Activated CD8-positive, alpha-beta memory T cell treated with anti-CD3 and anti-CD28 coated beads, Interleukin-2, amount 10 ng/mL, durations not matched to agents 7 days and 5 days (primary cell): ENCODE measurements around the gene GRK2. TPM values are rescaled to one million over a fixed set of nuclear protein-coding genes. Genes with fewer than 3 reads are reported as not detected.

Experiments used
- ATAC-seq: fragments of 150-1000 bp; cut with Tn5 transposase; one replicate; pipeline ENCODE4 v1.10.0; 2021; ENCODE audit warnings: moderate library complexity
- CTCF ChIA-PET: fragments of 350-600 bp; sonication (Branson Sonifier 250); formaldehyde crosslinking; loops from one replicate; lab custom pipeline; 2021; ENCODE audit warnings: antibody characterized with exemption; lab: Charles Lee
- DNase-seq: peaks from one replicate; pipeline ENCODE4 v3.0.0-alpha.2; 2020
- H3K27ac Mint-ChIP-seq: one replicate; pipeline ENCODE4 v1.8.0; 2021; ENCODE audit warnings: mild to moderate bottlenecking, mixed read lengths
- H3K27me3 Mint-ChIP-seq: one replicate; pipeline ENCODE4 v1.8.0; 2021; ENCODE audit warnings: mixed read lengths
- H3K36me3 Mint-ChIP-seq: one replicate; pipeline ENCODE4 v1.8.0; 2021; ENCODE audit warnings: mild to moderate bottlenecking, mixed read lengths
- H3K4me1 Mint-ChIP-seq: one replicate; pipeline ENCODE4 v1.8.0; 2021; ENCODE audit warnings: mixed read lengths
- H3K4me3 Mint-ChIP-seq: one replicate; pipeline ENCODE4 v1.8.0; 2021; ENCODE audit warnings: mild to moderate bottlenecking, moderate library complexity, mixed read lengths
- H3K9me3 Mint-ChIP-seq: one replicate; pipeline ENCODE4 v1.8.0; 2022; ENCODE audit warnings: low read depth, mixed read lengths
- total RNA-seq, 2 experiments: library from RNA; stranded (reverse); gene quantifications; one replicate each; pipeline ENCODE4 v1.2.3, GENCODE V29; 2021

GRK2 gene
- total RNA-seq, 2 experiments from 2014 or later = 366 to 402 TPM

DNA sequence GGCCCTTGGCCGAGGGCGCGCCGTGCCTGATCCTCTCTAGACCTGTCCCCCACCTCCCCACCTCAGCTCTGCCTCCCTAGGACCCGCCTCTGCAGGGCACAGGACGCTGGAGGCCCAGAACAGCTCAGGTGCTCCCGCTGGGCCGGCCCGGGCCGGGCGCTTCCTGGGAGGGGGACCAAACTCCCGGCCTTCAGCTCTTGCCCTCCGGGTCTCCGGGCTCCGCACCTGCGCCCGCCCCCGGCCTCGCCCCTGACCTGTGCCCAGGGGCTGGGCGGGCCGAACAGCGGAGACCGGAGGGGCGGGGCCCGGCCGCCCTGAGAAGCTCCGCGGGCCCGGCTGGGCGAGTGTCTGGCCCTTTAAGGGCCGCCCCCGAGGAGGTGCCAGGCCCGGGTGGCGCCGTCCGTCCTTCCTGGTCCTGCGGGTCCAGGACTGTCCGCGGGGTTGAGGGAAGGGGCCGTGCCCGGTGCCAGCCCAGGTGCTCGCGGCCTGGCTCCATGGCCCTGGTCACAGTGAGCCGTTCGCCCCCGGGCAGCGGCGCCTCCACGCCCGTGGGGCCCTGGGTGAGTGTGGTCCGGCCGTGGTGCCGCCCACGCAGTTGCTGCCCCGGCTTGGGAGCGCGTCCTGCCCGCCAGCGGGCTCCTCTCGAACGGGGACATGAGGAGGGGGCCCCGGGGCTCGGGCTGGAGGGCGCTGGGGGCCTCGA, 37.0 kb downstream of the GRK2 start, which contains the start of gene SSH3:
TSS of gene SSH3 (plus strand) at position 399 of the 703 bp plus-strand sequence. CDS start at position 495, 96 bp downstream.
- CTCF ChIA-PET = interaction anchor here (0.7 to 4.4 kb wide), 9 partner anchors 10 to 43 kb away, joined by 3 to 29 read pairs (median 9); partner anchors contain the start of gene ANKRD13D
- peak within 1 kb of the TSS; percentile 24 for H3K27ac Mint-ChIP-seq

DNA sequence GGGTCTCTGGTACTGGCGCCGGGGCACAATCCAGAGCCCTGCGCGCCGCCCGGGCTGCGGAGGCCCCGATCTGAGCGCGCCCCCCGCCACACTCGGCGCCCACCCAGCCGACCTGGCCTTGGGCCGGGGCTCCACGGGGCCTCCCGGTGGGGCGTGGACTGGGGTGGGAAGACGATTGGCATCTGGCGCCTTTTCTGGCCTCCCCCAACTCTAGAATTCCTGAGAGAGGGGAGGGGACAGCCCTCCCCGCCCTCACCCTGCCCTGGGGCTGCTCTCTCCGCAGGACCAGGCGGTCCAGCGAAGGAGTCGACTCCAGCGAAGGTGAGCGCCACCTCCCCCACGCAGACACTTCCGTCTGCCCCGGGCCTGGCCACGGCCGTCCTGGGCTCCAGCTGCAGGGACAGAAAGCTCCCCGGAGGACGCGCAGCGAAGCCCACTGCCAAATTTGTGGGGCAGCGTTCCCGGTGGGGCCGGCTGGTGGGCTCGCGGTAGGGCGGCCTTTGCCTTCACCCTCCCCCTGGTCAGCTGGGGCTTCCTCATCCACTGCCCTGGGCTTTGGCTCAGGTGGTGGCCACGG, 37.6 kb downstream of the GRK2 start:
- peak; percentile 34 for ATAC-seq
- H3K27me3 Mint-ChIP-seq = no peaks in the 10 kb centered on the region
- H3K27ac Mint-ChIP-seq = no peak overlapping the region
- no peak for DNase-seq
- peaks cover 10% of the 10 kb centered on the region for H3K36me3 Mint-ChIP-seq
- peak overlapping the region; percentile 69 for H3K4me3 Mint-ChIP-seq
- H3K9me3 Mint-ChIP-seq = no peaks in the 10 kb centered on the region
- H3K4me1 Mint-ChIP-seq = peaks cover 11% of the 10 kb centered on the region
- CTCF ChIA-PET = interaction anchor here (1.0 to 4.4 kb wide), 8 partner anchors 10 to 50 kb away, joined by 3 to 29 read pairs (median 10); partner anchors contain the start of gene ANKRD13D

More for the DNA sequence above, 37.0 kb downstream of the GRK2 start, which contains the start of gene SSH3:
- peak within 1 kb of the TSS; percentile 69 for H3K4me3 Mint-ChIP-seq
- ATAC-seq (peak; percentile 92), DNase-seq (peak; percentile 67)
- H3K36me3 Mint-ChIP-seq = peaks cover 15% of the 10 kb centered on the region
- H3K27me3 Mint-ChIP-seq = no peaks in the 10 kb centered on the region
- H3K9me3 Mint-ChIP-seq = no peaks in the 10 kb centered on the region
- peaks cover 12% of the 10 kb centered on the region for H3K4me1 Mint-ChIP-seq

DNA sequence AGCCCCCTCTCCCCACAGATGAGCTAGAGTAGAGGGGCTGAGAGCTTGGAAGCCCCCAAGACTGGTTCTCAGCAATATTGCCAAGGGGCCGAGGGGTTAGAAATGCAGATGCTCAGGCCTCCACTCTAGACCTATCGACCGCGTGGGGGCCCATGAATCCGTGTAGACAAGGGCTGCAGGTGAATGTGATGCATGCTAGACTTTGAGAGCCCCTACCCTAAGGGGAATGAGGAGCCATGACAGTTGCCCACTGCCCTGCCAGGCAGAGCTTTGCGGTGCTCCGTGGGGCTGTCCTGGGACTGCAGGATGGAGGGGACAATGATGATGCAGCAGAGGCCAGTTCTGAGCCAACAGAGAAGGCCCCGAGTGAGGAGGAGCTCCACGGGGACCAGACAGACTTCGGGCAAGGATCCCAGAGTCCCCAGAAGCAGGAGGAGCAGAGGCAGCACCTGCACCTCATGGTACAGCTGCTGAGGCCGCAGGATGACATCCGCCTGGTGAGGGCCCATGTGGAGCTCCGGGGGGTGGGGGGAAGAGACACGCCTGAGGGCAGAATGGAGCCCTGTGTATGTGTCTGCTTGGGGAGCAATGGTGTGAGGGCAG, 38.3 kb downstream of the GRK2 start:
- Mint-ChIP-seq H3K36me3 (peaks cover 8% of the 10 kb centered on the region), H3K4me1 (peaks cover 11% of the 10 kb centered on the region), H3K9me3 (no peaks in the 10 kb centered on the region), H3K27me3 (no peaks in the 10 kb centered on the region), H3K27ac (no peak overlapping the region), H3K4me3 (peak overlapping the region; percentile 69)
- CTCF ChIA-PET = interaction anchor here (0.8 to 4.4 kb wide), 4 partner anchors 11 to 78 kb away, joined by 3 to 29 read pairs (median 4); no protein-coding TSS in a partner anchor
- no peak for DNase-seq
- ATAC-seq = no peak

DNA sequence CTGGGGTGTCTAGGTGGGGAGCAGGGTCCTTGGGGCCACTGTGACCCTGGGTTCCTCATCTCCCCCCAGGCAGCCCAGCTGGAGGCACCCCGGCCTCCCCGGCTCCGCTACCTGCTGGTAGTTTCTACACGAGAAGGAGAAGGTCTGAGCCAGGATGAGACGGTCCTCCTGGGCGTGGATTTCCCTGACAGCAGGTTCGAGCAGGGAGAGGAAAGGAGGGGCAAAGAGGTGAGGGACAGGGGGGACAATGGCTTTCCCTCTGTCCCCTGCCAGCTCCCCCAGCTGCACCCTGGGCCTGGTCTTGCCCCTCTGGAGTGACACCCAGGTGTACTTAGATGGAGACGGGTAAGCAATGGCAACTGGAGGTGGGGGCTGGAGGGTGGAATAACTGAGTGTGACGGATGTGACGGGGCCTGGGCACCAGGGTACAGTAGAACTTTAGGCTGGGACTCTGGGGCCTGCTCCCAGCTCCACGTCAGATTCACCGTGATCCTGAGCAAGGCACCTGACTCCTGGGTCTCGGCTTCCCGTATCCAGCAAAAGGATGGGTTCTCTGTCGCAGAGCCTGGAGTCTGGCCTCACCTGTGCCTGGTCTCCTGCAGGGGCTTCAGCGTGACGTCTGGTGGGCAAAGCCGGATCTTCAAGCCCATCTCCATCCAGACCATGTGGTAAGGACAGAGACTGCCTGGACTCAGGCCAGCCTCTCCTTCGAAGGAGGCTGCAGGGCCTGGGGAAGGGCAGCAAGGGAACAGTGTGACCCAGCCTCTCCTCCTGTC, 40.7 kb downstream of the GRK2 start:
- H3K27ac Mint-ChIP-seq = no peak overlapping the region

DNA sequence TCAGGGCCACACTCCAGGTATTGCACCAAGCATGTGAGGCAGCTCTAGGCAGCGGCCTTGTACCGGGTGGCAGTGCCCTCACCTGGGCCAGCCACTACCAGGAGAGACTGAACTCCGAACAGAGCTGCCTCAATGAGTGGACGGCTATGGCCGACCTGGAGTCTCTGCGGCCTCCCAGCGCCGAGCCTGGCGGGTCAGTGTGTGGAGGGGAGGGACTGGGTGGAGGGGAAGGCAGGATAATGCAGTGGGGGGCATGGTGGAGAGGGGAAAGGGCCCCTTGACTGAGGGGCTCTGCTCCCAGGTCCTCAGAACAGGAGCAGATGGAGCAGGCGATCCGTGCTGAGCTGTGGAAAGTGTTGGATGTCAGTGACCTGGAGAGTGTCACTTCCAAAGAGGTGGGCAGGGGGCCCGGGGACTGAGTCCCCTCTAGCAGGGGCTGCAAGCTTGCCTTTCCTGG, 41.3 kb downstream of the GRK2 start:
- H3K4me1 Mint-ChIP-seq = peaks cover 14% of the 10 kb centered on the region
- no peaks in the 10 kb centered on the region for H3K36me3 Mint-ChIP-seq
- peak; percentile 39 for DNase-seq
- H3K27ac Mint-ChIP-seq = no peak overlapping the region
- CTCF ChIA-PET = interaction anchor here (1.0 to 1.3 kb wide), 2 partner anchors 10 to 45 kb away, joined by 3 to 5 read pairs; no protein-coding TSS in a partner anchor
- H3K27me3 Mint-ChIP-seq = no peaks in the 10 kb centered on the region
- H3K9me3 Mint-ChIP-seq = no peaks in the 10 kb centered on the region
- no peak for ATAC-seq
- H3K4me3 Mint-ChIP-seq = no peak overlapping the region

More for the DNA sequence above, 40.7 kb downstream of the GRK2 start:
- no peak overlapping the region for H3K4me3 Mint-ChIP-seq
- no peak for ATAC-seq
- peaks cover 14% of the 10 kb centered on the region for H3K4me1 Mint-ChIP-seq
- H3K27me3 Mint-ChIP-seq = no peaks in the 10 kb centered on the region
- peak; percentile 33 for DNase-seq
- CTCF ChIA-PET = interaction anchor here (1.0 to 1.3 kb wide), 2 partner anchors 10 kb away, joined by 5 read pairs; no protein-coding TSS in a partner anchor
- H3K36me3 Mint-ChIP-seq = no peaks in the 10 kb centered on the region
- no peaks in the 10 kb centered on the region for H3K9me3 Mint-ChIP-seq

DNA sequence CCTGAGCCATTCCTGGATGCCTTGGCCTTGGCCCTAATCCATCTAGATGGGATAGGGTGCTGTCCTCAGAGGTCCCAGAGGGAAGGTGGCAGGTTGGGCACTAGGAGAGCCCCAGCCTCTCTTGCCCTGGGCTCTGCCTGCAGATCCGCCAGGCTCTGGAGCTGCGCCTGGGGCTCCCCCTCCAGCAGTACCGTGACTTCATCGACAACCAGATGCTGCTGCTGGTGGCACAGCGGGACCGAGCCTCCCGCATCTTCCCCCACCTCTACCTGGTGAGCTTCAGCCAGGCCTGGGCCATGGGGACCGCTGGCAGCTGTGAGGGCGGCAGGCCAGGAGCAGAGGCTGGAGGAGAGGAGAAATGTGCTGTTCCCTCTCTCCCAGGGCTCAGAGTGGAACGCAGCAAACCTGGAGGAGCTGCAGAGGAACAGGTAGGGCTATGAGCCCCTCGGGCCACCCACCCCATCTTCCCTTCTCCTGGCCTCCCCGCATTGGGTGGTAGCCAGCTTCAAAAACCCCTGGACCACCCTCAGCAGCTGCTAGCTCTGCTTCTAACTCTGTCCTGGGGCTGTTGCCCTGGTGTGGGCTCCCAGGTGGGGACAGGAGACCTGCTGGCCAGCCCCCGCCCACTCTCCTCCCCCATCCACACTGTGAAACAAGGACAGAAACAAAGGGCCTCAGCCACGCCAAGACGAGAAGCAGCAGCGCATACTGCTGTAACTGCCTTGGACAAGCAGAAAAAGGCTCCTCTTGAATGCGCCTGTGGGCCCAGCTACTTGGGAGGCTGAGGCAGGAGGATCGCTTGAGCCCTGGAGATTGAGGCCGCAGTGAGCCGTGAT, 42.0 kb downstream of the GRK2 start:
- CTCF ChIA-PET = interaction anchor here (1.0 to 1.3 kb wide), 3 partner anchors 9 to 46 kb away, joined by 3 to 5 read pairs (median 4); no protein-coding TSS in a partner anchor
- Mint-ChIP-seq H3K4me3 (no peak overlapping the region), H3K27me3 (no peaks in the 10 kb centered on the region), H3K36me3 (no peaks in the 10 kb centered on the region), H3K4me1 (peaks cover 19% of the 10 kb centered on the region), H3K9me3 (no peaks in the 10 kb centered on the region), H3K27ac (no peak overlapping the region)
- DNase-seq (no peak), ATAC-seq (no peak)

DNA sequence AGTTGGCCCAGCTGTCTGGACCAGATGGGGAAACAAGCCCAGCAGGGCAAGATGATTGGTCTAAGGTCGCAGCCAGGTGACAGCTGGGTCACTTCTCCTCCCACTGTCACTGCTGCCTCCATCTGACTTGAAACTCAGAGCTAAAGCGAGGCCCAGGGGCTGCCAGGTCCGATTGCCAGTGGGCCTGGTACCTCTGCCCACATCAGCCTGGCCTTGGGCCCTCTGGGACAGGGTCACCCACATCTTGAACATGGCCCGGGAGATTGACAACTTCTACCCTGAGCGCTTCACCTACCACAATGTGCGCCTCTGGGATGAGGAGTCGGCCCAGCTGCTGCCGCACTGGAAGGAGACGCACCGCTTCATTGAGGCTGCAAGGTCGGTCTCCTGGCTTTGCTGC, 42.9 kb downstream of the GRK2 start:
- Mint-ChIP-seq H3K36me3 (no peaks in the 10 kb centered on the region), H3K27me3 (no peaks in the 10 kb centered on the region), H3K4me3 (no peak overlapping the region), H3K4me1 (peaks cover 23% of the 10 kb centered on the region), H3K9me3 (no peaks in the 10 kb centered on the region), H3K27ac (no peak overlapping the region)
- CTCF ChIA-PET = interaction anchor here (1.2 kb wide), 1 partner anchor 8 kb away, joined by 4 read pairs; no protein-coding TSS in a partner anchor
- no peak for ATAC-seq
- no peak for DNase-seq

DNA sequence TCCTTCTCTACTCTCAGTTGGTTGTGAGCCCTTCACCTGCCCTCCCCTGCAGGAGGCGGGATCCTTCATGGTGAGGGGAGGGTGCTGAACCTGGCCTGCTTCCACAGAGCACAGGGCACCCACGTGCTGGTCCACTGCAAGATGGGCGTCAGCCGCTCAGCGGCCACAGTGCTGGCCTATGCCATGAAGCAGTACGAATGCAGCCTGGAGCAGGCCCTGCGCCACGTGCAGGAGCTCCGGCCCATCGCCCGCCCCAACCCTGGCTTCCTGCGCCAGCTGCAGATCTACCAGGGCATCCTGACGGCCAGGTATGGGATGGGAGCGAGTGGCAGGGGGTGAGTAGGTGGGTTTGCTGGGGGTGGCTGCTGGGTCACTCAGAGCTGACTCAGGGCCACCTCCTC, 43.4 kb downstream of the GRK2 start:
- Mint-ChIP-seq H3K4me1 (peaks cover 21% of the 10 kb centered on the region), H3K27ac (no peak overlapping the region), H3K27me3 (no peaks in the 10 kb centered on the region), H3K4me3 (no peak overlapping the region), H3K36me3 (no peaks in the 10 kb centered on the region), H3K9me3 (no peaks in the 10 kb centered on the region)
- CTCF ChIA-PET = interaction anchor here (1.2 kb wide), 1 partner anchor 7 kb away, joined by 4 read pairs; no protein-coding TSS in a partner anchor
- ATAC-seq = no peak
- DNase-seq = no peak

DNA sequence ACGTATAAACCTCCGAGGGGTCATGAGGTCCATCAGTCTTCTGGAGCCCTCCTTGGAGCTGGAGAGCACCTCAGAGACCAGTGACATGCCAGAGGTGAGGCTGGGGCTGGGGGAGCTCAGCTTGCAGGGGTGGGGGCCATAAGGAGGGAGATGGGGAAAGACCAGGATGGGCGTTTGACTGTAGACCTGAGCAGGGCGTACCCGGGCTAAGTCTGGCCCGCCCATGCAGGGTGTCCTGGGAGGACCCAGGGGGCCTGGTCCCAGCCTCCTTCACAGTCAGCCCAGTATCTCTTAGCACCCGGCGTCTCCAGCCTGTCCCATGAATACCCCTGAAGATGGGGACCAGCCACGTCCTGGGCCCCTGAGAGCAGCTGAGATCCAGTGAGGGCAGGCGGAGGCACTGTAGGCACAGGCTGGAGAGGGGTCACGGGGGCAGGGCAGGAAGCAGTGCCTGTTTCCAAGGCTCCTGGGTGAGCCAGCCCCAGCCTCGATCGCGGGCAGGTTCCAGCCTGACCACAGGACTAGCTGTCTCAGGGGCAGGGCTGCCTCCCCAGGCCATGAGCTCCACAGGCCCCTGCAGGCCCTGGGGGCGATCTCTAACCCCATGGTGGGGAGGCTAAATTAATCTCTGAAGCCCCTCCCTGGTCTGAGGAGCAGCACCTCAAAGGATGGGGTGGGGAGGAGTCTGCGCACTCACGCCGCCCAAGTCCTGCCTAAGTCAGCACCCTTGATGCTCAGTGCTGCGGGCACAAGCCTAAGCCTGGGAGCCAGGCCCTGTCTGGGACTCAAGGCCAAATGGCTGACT, 44.2 kb downstream of the GRK2 start:
- ATAC-seq = no peak
- DNase-seq = no peak
- no peak overlapping the region for H3K4me3 Mint-ChIP-seq
- H3K4me1 Mint-ChIP-seq = peaks cover 18% of the 10 kb centered on the region
- no peak overlapping the region for H3K27ac Mint-ChIP-seq
- CTCF ChIA-PET = interaction anchor here (0.8 to 1.3 kb wide), 3 partner anchors 33 to 48 kb away, joined by 3 read pairs; no protein-coding TSS in a partner anchor
- no peaks in the 10 kb centered on the region for H3K36me3 Mint-ChIP-seq
- no peaks in the 10 kb centered on the region for H3K9me3 Mint-ChIP-seq
- H3K27me3 Mint-ChIP-seq = no peaks in the 10 kb centered on the region

DNA sequence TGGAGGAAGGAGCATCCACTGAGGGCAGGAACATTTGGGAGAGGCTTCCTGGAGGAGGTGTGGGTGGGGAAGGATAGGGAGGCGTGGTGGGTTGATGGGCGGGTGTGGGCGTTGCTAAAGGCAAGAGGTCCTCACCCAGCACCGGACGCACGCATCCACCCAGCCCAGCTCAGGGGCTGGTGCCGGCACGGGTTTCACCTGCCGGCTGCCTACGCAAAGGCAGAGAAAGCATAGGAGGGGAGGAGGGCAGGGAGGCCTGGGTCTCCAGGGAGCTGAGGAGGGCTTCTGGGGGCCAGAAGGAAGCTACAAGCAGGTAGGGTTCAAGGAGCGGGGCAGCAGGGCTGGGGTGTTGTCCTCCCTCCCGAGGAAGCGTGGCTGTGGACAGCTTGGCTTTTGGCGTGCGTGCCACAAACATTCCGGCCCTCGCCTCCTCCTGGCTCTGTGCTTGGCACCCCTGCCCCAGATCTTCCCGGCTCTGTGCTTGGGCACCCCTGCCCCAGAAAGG, 44.8 kb downstream of the GRK2 start:
- Mint-ChIP-seq H3K4me1 (peaks cover 18% of the 10 kb centered on the region), H3K27me3 (no peaks in the 10 kb centered on the region), H3K4me3 (no peak overlapping the region), H3K9me3 (no peaks in the 10 kb centered on the region), H3K27ac (no peak overlapping the region), H3K36me3 (no peaks in the 10 kb centered on the region)
- DNase-seq (no peak), ATAC-seq (no peak)
- CTCF ChIA-PET = interaction anchor here (0.8 to 1.3 kb wide), 3 partner anchors 33 to 49 kb away, joined by 3 read pairs; no protein-coding TSS in a partner anchor

DNA sequence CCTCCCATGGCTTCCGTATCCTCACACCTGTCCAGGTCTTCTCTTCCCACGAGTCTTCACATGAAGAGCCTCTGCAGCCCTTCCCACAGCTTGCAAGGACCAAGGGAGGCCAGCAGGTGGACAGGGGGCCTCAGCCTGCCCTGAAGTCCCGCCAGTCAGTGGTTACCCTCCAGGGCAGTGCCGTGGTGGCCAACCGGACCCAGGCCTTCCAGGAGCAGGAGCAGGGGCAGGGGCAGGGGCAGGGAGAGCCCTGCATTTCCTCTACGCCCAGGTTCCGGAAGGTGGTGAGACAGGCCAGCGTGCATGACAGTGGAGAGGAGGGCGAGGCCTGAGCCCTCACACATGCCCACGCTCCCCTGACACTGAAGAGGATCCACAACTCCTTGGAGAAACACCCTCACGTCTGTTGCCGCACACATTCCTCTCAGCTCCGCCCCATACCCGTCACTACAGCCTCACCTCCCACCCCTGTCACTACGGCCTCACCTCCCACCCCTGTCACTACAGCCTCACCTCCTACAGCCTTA, 45.3 kb downstream of the GRK2 start:
- no peaks in the 10 kb centered on the region for H3K36me3 Mint-ChIP-seq
- H3K27me3 Mint-ChIP-seq = no peaks in the 10 kb centered on the region
- CTCF ChIA-PET = interaction anchor here (0.8 to 1.3 kb wide), 3 partner anchors 34 to 50 kb away, joined by 3 read pairs; no protein-coding TSS in a partner anchor
- no peaks in the 10 kb centered on the region for H3K9me3 Mint-ChIP-seq
- no peak for ATAC-seq
- H3K4me1 Mint-ChIP-seq = peaks cover 20% of the 10 kb centered on the region
- no peak for DNase-seq
- no peak overlapping the region for H3K4me3 Mint-ChIP-seq
- no peak overlapping the region for H3K27ac Mint-ChIP-seq
